Measurements from ENCODE around the gene PLAAT3. TPM values are rescaled to one million over a fixed set of nuclear protein-coding genes. Genes with fewer than 3 reads are reported as not detected.
A peak's percentile ranks its signal among the peaks of the same experiment; 100 is the strongest.
"Not testable (repeated sequence)": the region's sequence is repeated elsewhere in the genome, so short reads cannot be mapped to it uniquely, and the experiment has no call there.

Gene PLAAT3
- 10.3 and 13.6 TPM in 2 replicates for total RNA-seq (2014; rRNA removed; shearing (Covaris generic))
- polyA plus RNA-seq (2014; cell fraction: nucleus; rRNA removed): 20.4 and 20.9 TPM in 2 replicates

GRCh38 chr11:63614136-63614671 is at the start of gene PLAAT3:
Gene PLAAT3 (minus strand): TSS chr11:63614433. CDS start chr11:63614014, 419 bp downstream.
- peak; percentile 45 for DNase-seq (ENCODE audit: extremely low read depth, low read depth)

GRCh38 chr11:63663809-63664208 is 49.6 kb upstream of the PLAAT3 start:
- no peak for DNase-seq (ENCODE audit: extremely low read depth, low read depth)

GRCh38 chr11:63660972-63661371 is 46.7 kb upstream of the PLAAT3 start:
- DNase-seq (ENCODE audit: extremely low read depth, low read depth): no peak

GRCh38 chr11:63652671-63653070 is 38.4 kb upstream of the PLAAT3 start:
- DNase-seq (ENCODE audit: extremely low read depth, low read depth): no peak

- no peak for DNase-seq (ENCODE audit: extremely low read depth, low read depth)
These were observed 29.0 kb upstream of the PLAAT3 start for GRCh38 chr11:63643205-63643604.

GRCh38 chr11:63641727-63642126 is 27.5 kb upstream of the PLAAT3 start:
- DNase-seq (ENCODE audit: extremely low read depth, low read depth): no peak

GRCh38 chr11:63639199-63639832 is 25.1 kb upstream of the PLAAT3 start:
- no peak for DNase-seq (ENCODE audit: extremely low read depth, low read depth)

- DNase-seq (ENCODE audit: extremely low read depth, low read depth): not testable (repeated sequence)
These were observed 24.2 kb upstream of the PLAAT3 start for GRCh38 chr11:63638436-63638835.

GRCh38 chr11:63635762-63636465 is 21.7 kb upstream of the PLAAT3 start:
- peak; percentile 33 for DNase-seq (ENCODE audit: extremely low read depth, low read depth)

GRCh38 chr11:63629426-63629825 is 15.2 kb upstream of the PLAAT3 start:
- no peak for DNase-seq (ENCODE audit: extremely low read depth, low read depth)

GRCh38 chr11:63623513-63624140 is 9.4 kb upstream of the PLAAT3 start:
- no peak for DNase-seq (ENCODE audit: extremely low read depth, low read depth)

- no peak for DNase-seq (ENCODE audit: extremely low read depth, low read depth)
These were observed 8.1 kb upstream of the PLAAT3 start for GRCh38 chr11:63622323-63622722.

- no peak for DNase-seq (ENCODE audit: extremely low read depth, low read depth)
These were observed 6.8 kb upstream of the PLAAT3 start for GRCh38 chr11:63621071-63621470.

- DNase-seq (ENCODE audit: extremely low read depth, low read depth): no peak
These were observed 5.7 kb upstream of the PLAAT3 start for GRCh38 chr11:63619967-63620366.

- not testable (repeated sequence) for DNase-seq (ENCODE audit: extremely low read depth, low read depth)
These were observed 3.5 kb upstream of the PLAAT3 start for GRCh38 chr11:63617686-63618085.

GRCh38 chr11:63616953-63617352 is 2.7 kb upstream of the PLAAT3 start:
- no peak for DNase-seq (ENCODE audit: extremely low read depth, low read depth)

GRCh38 chr11:63613517-63614135 is 607 bp downstream of the PLAAT3 start:
- DNase-seq (ENCODE audit: extremely low read depth, low read depth): no peak

GRCh38 chr11:63612181-63612580 is 2.1 kb downstream of the PLAAT3 start:
- no peak for DNase-seq (ENCODE audit: extremely low read depth, low read depth)

- DNase-seq (ENCODE audit: extremely low read depth, low read depth): no peak
These were observed 2.9 kb downstream of the PLAAT3 start for GRCh38 chr11:63611395-63611747.

GRCh38 chr11:63610604-63611394 is 3.4 kb downstream of the PLAAT3 start:
- no peak for DNase-seq (ENCODE audit: extremely low read depth, low read depth)

All from NCI-H460 (cell line).